ENCODE measurements around the gene ALDH4A1. TPM values are rescaled to one million over a fixed set of nuclear protein-coding genes. Genes with fewer than 3 reads are reported as not detected.
A peak's percentile ranks its signal among the peaks of the same experiment; 100 is the strongest.
"Not testable (repeated sequence)": the region's sequence is repeated elsewhere in the genome, so short reads cannot be mapped to it uniquely, and the experiment has no call there.

ALDH4A1 gene
- polyA plus RNA-seq, 1 donor = 16.1 TPM

DNA sequence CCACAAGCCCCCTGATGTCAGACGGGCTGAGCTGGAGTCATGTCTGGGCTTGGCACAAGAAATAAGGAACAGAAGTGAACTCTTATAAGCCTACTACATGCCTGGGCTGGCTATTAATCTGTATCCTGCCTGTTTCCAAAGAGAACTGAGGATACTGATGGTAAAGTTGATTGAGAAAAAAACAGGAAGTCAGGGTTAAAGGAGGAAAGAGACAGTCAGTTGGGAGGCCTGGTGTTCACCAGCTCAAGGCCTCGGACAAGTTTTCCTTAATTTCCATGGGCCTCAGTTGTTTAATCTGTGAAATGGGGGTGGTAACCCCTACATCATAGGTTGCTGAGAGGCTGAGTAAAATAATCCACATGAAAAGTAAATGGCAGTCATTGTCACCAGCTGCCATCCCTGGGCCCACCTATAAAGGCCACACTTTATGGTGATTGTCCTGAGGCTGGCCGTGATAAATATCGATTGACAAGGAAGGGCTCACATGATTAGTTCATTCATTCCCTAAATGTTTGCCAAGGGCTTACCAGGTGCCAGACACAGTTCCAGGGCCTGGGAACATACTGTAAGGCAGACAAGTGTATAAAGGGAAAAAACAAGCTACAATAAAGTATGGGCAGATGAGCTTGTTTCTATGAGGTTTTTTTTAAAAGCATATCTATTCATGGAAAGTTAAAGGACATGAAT, 2.8 kb downstream of the ALDH4A1 start:
- DNase-seq = no peak

DNA sequence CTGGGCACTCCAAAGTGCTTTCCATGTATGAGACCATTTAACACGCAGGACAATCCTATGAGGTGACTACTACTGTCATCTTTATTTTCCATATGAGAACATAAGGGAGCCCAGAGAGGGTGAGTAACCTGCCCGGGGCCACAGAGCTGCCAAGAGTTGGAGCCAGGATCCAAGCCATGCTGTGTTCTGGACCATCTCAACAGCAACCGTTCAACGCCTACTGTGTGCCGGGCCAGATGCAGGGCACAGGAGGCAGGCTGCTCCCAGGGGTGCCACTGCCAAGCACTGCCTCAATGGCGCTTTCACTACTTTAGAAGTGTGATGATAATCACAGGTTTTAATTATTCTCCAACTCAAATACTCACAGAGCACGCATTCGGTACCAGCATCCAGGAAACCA, 3.8 kb downstream of the ALDH4A1 start:
- no peak for DNase-seq

DNA sequence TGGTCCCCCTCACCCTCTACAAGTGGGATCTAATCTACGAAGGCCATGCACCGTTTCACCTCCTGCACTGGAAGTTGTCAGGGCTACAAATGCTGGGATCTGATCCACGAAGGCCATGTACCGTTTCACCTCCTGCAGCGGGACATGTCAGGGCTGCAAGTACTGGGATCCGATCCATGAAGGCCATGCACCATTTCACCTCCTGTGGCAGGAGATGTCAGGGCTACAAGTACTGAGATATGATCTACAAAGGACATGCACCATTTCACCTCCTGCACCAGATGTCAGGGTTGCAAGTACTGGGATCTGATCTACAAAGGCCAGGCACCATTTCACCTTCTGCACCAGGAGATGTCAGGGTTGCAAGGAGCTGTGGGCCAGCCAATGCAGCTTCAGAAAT, 7.0 kb downstream of the ALDH4A1 start:
- DNase-seq = no peak

DNA sequence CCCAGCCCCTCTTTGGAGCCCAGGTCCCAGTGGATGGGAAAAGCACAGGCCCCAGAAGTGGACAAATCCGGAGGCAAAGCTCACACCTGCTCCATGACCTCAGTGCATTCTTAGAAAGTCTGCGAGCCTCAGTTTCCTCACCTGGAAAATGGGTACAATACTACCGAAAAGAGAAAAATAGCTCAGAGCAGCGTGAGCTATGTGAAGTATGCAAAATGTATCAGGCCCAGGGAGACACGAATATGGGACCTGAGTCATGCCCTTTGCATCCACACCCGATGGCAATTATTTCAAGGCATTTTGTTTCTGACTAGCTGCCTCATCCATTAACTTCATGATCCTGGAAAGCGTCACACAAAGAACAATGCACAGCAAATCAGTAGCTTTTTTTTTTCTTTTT, 9.2 kb downstream of the ALDH4A1 start:
- DNase-seq = no peak

DNA sequence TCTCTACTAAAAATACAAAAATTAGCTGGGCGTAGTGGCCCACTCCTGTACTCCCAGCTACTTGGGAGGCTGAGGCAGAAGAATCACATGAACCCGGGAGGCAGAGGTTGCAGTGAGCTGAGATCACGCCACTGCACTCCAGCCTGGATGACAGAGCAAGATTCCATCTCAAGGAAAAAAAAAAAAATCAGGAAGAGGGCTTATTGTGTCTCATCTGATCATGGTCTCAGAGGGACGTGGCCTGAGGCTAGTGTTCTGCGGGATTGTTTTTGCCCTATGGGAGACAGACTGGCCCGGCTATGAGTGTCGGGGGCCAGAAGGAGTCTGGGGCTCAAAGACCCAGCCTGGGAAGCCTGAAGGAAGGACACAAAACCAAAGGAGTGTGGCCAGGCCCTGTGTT, 10.5 kb downstream of the ALDH4A1 start:
- DNase-seq = not testable (repeated sequence)

DNA sequence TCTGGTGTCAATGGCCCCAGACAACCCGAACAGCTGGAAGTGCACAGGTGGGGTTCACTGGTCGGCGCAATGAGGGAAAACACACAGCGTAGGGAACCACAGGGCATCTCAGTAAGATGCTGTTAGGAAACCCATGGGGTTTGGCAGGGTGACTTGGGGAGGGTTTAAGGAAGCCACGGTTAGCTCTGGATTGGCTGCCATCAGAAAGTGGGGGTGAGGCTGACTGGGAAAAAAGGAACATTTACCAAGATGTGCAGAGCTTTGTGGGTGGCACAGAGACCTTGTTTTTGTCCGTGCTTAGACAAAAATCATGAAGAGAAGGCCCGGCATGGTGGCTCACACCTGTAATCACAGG, 11.0 kb downstream of the ALDH4A1 start:
- no peak for DNase-seq

DNA sequence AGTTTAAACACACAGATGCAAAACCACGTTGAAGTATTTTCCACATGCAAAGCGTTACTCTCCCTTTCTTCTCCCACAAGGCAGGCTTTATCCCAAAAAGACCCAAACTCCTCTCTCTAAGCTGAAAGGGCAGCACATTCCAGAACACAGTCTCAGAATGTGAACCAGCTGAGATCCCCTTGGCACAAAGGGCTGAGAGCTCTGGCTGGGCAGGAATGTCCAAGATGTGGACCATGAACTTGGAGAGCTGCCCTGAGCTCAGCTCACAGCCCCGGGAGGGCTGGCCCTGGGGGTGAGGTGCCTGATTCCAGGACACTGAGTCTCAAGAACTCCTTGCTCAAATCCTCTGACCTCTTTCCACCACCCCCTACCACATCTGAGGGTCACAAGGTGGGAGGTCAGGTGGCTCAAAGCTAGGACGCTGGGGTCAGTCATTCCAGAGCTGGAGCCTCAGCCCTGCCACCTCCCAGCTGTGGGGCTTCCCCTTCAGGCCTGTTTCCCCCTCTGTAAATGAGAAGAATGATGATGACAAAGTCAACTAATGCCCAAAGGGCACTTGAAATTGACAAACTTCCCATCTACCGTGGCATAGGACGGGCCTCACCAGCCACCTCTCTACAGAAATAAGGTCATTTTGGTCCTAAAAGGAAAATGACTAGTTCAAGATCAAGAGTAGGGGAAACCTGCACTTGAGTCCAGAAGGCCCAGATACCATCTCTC, 11.5 kb downstream of the ALDH4A1 start:
- no peak for DNase-seq

DNA sequence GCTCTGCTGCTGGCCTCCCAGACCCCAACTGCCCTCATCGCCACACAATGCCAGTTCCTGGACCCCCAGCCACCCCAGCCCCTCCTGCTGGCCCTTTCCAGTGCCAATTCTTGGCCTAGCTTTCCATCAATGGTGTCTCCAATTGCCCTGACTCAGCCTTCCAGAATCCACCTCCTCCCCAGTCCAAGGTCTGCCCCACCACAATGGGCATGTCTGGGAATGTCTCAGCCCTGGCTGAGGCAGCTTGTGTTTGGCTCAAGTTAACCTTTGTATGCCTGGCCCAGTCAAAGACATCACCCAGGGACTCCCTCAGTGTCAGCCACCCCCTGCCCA, 16.4 kb downstream of the ALDH4A1 start:
- no peak for DNase-seq

DNA sequence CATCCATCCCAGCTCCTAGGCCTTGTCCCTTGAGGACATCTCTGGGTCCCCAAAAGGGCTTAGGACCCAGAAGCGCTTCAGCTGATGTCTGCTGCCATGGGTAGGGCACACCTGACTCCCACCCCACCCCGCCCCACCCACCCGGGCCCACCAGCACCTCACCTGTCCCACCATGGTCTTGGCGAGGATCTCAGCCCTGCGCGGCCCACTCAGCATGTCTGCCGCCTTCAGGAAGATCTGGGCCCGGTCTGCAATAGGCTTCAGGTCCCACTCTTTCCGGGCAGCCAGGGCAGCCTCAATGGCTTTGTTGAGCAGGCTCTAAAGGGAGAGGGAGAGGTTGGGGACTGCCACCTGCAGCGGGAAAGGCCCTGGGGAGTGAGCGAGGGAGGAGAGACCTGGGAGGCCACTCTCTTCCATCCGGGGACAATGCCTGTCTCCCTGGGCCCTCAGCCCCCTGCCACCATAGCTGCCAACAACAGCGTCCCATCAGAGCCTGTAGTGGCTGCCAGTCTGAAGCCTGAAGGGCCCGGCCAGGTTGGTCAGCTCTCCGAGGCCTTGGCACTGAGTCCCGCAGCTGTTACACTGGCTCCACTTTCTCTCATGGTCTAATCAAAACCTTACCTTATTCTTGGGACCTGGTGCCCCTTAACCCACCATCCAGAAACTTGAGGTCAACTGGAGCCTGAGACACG, 16.9 kb downstream of the ALDH4A1 start:
- DNase-seq = no peak

DNA sequence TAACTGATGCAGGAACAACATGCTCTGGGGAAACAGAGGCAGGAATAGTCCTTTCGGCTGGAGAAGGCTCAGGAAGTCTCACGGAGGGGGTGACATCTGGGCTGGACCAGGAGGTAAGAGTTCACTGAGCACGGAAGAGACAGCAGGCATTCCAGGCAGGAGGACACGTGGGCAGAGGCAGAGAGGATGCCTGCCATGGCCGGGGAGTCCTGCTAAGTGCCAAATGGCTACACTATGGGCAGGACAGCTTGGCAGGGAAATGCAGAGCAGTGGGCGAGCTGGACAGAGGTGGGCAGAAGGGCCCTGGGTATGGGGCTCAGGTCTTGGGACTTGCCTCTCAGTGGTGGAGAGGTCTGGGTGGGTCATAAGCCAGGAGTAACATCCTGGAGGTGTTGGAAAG, 17.6 kb downstream of the ALDH4A1 start:
- no peak for DNase-seq

DNA sequence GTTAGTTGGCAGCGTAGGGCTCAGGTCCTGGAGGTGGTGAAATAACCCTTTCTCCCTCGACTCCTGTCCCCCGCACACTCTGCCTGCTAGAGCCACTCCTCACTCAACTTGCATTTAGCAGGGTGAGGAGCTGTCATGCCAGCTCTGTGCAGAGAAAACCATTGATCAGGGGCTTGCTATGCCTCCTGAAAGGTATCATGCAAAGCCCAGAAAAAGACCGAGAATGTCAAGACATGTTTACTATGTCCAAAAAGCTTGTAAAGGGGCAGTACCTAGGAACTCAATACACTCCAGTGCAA, 18.0 kb downstream of the ALDH4A1 start:
- DNase-seq = no peak

DNA sequence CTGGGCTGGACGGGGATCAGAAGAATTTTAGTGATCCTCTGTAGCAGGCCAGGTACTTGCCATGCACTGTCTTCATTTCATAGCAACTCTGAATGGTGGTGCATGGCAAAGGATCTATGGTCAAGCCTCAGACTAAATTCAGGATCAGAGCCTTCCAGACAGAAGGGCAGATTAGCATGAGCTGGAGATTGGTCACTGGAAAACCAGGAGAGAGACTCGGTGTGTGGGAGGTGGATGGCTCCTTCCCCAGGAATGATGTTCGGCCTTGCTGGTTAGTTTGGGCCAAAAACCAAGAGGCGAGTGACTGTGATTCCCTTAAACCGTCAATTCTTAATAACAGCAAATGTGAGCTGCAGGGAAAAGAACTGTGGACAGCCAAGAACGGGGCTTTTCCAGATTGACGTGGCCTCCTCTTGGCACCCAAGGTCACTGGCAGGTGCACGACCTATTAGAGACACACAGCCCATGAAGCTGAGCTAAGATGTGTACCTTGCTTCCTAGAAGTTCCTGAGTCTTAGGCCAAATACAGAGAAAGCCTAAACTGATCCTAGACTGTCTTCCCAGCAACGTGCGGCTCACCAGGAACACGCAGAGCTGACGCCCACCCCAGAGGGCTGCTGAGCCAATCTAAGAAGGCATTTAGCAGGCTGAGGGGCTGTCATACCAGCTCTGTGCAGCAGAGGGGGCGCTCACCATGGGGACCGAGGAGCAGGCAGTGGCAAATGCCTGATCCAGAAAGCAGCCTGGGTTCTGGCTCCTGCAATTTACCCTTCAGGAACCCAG, 18.5 kb downstream of the ALDH4A1 start:
- peak; percentile 62 for DNase-seq

DNA sequence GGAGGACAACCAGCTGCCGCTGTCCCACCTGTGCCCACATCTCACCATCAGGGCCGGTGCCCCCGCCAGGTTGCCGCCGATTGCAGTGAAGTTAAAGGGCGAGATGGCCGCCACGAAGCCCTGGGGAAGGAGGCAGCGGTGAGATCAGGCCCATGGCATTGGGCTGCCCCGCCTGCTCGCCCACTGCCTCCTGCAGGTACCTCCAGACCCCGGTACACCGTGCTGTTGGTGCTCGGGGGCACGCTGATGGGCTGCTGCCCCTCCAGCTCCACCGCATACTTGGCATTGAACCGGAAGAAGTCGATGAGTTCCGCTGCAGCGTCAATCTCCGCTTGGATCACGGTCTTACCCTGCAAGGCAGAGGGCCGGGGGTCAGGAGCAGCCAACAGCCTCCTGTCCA, 19.3 kb downstream of the ALDH4A1 start:
- no peak for DNase-seq

DNA sequence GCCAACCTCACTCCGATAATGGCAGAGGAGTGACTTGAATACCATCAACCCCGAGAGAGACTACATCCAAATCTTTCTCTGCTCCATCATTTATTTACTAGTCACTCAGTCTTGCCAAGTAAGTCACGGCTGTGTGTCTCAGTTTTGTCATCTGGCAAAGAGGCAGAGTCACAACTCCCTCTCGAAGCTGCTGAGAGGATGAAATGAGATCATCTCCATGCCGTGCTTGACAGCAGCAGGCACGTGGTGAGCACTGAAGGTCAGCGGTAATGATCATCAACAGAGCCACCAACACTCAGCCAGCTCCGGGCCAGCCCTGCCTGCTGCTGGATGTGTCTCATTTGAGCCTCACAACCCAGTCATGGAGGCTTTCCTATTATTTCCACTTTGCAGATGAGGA, 19.9 kb downstream of the ALDH4A1 start:
- no peak for DNase-seq

DNA sequence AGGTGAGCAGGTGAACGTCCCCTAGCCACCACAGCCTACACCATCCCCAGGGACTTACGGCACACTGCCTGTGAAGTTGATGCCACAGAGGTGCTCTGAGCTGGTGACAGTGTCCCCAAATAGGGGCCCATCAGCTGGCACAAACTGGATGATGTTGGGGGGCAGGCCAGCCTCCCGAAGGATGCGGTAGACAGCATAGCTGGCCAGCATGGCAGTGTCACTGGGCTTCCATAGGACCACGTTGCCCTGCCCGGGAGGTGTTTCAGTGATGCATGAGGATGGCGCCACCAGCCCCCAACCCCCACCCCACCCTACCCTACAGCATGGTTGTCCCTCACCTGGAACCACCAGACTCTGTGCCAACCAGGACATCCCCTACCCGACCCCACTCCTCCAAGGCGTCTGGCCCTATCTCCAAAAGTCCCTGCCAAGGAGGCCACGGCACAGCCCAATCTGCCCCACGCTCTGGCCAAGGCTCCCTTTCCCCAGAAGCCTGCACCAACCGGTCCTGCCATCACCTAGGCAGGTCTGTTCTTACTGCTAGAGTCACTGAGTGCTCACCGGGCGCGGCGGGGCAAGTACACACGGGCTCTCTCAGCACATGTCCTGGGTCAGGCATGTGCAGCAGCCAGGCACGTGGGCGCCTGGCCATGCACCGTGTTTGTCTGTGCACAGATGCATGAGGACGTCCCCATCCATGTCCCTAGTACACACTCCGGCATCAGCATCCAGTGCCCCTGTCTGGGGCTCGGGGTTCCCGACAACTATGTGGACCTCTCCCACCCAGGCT, 20.5 kb downstream of the ALDH4A1 start:
- no peak for DNase-seq

DNA sequence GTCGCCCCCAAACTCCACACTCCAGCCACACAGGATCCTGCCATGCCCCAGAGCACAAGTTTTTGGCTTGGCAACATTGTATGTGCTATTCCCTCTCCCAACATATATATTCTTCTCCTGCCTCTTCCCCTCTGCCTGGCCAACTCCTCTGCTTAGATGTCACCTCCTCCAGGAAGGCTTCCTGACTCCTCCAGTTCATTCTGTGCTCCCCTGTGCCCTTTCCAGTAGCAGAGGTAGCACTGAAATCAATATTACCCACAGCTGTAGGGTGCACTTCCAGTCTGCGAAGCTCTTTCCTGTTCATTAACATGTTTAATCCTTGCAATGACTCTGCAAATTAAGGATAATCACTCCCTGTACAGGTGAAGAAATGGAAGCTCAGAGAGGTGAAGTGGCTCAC, 21.2 kb downstream of the ALDH4A1 start:
- DNase-seq = no peak

DNA sequence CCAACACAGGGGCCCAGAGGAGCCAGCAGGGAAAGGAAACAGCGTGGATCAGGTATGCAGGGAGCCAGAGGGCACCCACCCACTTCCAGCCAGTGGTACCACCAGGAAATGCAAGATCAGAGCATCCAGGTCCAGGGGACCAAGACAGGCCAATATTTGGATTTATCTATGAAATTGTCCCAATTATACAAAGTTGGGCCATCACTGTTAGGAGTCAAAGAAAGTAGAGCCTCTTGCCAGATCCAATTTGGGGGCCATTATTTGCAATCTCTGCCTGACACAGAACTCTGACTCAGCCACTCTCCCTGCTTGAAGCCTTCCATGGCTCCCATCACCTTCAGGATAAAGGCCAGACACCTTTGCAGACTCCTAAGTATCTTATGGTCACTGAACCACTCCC, 21.8 kb downstream of the ALDH4A1 start:
- no peak for DNase-seq

DNA sequence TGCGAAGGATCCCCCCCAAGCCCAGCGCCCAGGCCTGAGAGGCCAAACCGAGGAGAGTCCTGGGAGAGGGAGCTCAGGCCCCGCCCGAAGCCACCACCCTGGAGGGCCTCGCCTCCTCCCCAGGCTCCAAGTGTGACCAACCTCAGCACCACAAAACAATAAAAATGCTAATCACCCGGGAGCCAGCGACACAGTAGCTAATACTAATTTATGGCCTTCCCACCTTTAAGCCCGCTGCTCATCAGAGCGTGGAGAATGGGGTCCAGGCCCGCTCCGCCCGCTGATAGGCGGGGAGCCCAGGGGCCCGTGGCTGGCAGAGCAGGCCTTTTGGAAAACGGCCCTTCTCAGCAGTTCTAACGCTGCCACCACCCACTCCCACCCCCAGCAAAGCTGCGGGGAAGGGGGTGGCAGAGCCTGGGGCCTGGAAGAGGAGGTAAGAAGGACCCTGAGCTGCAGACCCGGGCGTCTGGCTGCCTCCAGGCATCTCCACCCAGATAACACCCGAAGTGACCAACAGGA, 22.5 kb downstream of the ALDH4A1 start:
- no peak for DNase-seq

DNA sequence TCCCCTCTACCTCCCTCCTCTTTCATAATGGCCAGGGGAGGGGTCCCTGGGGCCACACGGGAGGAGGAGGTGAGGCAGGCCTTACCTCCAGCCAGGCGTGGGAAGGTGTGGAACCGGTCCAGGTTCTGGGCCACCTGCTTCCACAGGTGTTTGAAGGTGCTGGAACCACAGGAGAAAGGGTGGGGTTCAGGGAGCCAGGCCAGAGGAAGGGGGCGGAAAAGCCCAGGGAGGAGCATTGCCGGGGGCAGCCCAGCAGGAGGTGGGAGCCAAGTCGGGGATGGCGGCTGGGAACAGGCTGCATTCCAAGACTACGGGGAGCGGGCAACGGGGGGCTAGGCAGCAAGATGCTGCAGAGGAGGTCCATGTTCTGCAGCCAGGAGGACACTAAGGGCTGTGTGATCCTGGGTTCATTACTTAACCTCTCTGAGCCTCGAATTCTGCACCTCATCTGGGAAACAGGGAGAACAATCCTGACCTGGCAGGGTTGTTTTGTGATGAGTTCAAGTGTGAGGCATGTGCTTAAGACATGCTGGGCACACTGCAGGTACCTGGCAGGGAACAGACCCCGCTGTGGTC, 23.1 kb downstream of the ALDH4A1 start:
- no peak for DNase-seq

DNA sequence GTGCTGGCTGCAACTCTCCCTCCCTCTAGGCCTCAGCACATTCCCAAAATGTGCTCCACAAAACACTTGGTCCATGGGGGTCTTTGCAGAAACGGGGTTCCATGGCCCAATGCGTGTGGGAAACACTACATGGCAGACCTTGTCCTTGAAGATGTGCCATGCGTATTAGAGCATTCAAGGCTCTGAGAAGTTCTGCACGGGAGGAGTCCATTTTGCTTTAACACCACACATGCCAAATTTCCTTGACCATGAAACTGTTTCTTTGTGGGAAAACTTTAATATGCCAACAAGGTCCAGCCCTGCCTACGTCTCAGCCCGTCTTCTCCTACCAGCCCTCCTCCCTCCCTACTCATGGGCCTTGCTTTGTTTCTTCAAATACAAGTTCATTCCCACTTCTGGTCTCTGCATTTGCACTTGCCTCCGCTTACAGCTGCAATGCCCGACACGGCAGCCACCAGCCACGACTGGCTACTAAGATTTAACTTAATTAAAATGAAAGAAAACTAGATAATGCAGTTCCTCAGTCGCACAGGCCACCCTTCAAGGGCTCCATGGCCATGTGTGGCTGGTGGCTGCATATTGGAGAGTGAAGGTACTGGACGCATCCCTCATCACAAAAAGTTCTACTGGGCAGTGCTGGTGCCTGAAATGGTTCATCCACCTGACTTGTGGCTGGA, 23.7 kb downstream of the ALDH4A1 start:
- no peak for DNase-seq

DNA sequence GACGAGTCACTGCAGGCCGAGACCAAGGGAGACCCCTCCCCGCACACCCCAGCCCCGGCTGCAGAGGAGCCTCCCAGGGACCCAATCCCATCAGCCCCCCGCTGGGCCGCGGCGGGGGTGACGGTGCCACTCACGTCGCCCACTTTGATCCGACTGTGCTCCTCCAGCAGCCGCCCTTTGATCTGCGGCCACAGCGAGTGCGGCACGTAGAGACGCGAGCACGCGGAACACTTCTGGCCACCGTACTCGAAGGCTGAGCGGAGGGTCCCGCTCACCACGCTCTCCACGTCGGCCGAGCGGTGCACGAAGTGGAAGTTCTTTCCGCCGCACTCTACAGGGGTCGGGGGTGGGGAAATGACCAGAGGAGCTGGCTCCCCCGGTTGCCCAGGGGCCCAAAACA, 25.1 kb downstream of the ALDH4A1 start:
- no peak for DNase-seq

DNA sequence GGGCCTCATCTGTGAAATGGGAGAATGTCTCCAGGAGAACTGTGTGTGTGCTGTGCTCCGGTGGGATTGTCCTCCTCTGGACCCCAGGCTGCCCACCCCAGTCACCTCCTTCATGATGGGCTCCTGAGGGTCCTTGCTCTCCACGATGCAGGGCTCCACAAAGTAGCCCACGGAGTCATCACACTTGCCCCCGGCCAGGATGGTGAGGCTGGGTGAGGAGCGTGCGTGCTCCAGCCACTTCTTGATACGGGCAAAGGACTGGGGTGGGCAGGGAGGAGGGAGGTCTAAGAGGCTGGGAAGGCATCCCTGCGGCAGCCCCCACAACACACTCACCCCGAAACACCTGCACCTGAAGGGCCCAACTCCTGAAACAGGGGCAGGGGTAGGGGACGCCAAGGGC, 26.1 kb downstream of the ALDH4A1 start:
- no peak for DNase-seq
